Ascending aorta (tissue), 2 donors: Measurements from ENCODE around the gene UQCRC1. TPM values are rescaled to one million over a fixed set of nuclear protein-coding genes. Genes with fewer than 3 reads are reported as not detected.

Experiments
- DNase-seq, 2 donors: peaks; one replicate each; pipeline ENCODE4 v3.0.0-alpha.2; 2019; ENCODE audit warnings: low spot score in 2 of 2
- H3K27ac ChIP-seq, 2 donors: fragments of 200-600 bp; sonication (generic); one replicate each; pipeline ENCODE4 v1.5.1; 2016 to 2017; ENCODE audit warnings: mild to moderate bottlenecking in 1 of 2
- H3K27me3 ChIP-seq: fragments of 200-600 bp; sonication (generic); one replicate; pipeline ENCODE4 v1.5.1; 2017
- H3K36me3 ChIP-seq, 2 donors: fragments of 200-600 bp; sonication (generic); one replicate each; pipeline ENCODE4 v1.5.1; 2016
- H3K4me1 ChIP-seq, 2 donors: fragments of 200-600 bp; sonication (generic); one replicate each; pipeline ENCODE4 v1.5.1; 2016 to 2017; ENCODE audit warnings: mild to moderate bottlenecking in 1 of 2
- H3K4me3 ChIP-seq, 2 donors: fragments of 200-600 bp; sonication (generic); one replicate each; pipeline ENCODE4 v1.5.1; 2016 to 2017; ENCODE audit warnings: mild to moderate bottlenecking in 1 of 2
- H3K9me3 ChIP-seq, 2 donors: fragments of 200-600 bp; sonication (generic); one replicate each; pipeline ENCODE4 v1.5.1; 2016
- intact Hi-C: fragments of 100-400 bp; cut with DNase I; formaldehyde crosslinking; loops from one replicate; pipeline ENCODE4 v1.15.1; 2023
- total RNA-seq: library from RNA; depleted of rRNA; stranded (reverse); fragments of >200 nt; gene quantifications from one replicate; pipeline ENCODE4 v1.1.0, GENCODE V29; 2016
- TF ChIP-seq, protein P1 (sequence below), 3 experiments: fragments of 200-600 bp in 2 of 3; fragments of 450-650 bp in 1 of 3; sonication (generic) in 2 of 3; IDR thresholded peaks; one replicate each; pipeline ENCODE4 v1.5.1; 2016 to 2019; ENCODE audit warnings: antibody characterized with exemption in 3 of 3, mild to moderate bottlenecking in 1 of 3, moderate library complexity in 1 of 3

The UQCRC1 gene
- total RNA-seq, 1 donor from 2014 or later: 193 TPM

DNA sequence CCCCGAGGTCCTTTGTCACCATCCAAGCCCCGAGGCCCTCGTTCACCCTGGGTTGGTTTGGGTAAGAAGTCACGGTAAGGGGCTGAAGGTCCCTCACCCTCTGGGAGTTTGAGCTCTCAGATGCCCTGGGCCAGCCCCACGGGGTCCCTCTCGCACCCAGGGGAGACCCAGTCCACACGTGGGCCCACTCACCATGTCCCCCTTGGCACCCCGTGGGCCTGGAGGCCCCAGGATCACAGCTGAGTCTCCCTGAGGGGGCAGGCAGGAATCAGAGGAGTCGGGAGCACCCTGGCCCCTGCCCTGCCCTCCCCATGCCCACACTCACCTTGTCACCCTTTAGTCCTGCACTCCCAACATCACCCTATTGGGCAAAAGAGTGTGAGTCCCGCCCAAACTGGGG lies 40.0 kb downstream of the UQCRC1 start:
- no peak overlapping the region for H3K4me3 ChIP-seq
- no peaks in the 10 kb centered on the region for H3K9me3 ChIP-seq
- TF ChIP-seq, protein P1, sequence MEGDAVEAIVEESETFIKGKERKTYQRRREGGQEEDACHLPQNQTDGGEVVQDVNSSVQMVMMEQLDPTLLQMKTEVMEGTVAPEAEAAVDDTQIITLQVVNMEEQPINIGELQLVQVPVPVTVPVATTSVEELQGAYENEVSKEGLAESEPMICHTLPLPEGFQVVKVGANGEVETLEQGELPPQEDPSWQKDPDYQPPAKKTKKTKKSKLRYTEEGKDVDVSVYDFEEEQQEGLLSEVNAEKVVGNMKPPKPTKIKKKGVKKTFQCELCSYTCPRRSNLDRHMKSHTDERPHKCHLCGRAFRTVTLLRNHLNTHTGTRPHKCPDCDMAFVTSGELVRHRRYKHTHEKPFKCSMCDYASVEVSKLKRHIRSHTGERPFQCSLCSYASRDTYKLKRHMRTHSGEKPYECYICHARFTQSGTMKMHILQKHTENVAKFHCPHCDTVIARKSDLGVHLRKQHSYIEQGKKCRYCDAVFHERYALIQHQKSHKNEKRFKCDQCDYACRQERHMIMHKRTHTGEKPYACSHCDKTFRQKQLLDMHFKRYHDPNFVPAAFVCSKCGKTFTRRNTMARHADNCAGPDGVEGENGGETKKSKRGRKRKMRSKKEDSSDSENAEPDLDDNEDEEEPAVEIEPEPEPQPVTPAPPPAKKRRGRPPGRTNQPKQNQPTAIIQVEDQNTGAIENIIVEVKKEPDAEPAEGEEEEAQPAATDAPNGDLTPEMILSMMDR (IDR thresholded peaks at IDR 0.05): no peak
- H3K27ac ChIP-seq: no peak overlapping the region
- no peaks in the 10 kb centered on the region for H3K4me1 ChIP-seq
- H3K36me3 ChIP-seq: no peaks in the 10 kb centered on the region
- intact Hi-C loops: no loop called here
- DNase-seq: no peak
- no peaks in the 10 kb centered on the region for H3K27me3 ChIP-seq

DNA sequence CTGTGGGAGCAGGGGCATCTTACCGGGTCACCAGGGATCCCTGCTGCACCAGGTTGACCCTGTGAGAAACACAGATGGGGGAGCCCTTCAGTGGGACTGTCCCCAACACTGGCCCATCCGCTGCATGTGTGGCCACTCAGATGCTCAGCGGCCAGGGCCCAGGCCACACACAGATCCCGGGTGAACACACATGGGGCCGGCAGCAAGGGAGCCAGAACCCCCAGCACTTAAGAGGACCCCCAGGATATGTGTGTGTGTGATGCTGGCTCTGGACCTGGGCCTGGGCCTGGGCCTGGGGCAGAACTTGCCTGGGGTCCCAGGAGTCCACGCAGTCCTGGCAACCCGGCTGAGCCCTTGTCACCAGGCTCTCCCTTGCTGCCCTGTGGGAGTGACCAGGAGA lies 41.0 kb downstream of the UQCRC1 start:
- no peak overlapping the region for H3K27ac ChIP-seq
- TF ChIP-seq, protein P1 (IDR thresholded peaks at IDR 0.05): no peak
- no peak for DNase-seq
- H3K27me3 ChIP-seq: no peaks in the 10 kb centered on the region
- H3K36me3 ChIP-seq: no peaks in the 10 kb centered on the region
- intact Hi-C loops: no loop called here
- H3K9me3 ChIP-seq: no peaks in the 10 kb centered on the region
- no peaks in the 10 kb centered on the region for H3K4me1 ChIP-seq
- no peak overlapping the region for H3K4me3 ChIP-seq

DNA sequence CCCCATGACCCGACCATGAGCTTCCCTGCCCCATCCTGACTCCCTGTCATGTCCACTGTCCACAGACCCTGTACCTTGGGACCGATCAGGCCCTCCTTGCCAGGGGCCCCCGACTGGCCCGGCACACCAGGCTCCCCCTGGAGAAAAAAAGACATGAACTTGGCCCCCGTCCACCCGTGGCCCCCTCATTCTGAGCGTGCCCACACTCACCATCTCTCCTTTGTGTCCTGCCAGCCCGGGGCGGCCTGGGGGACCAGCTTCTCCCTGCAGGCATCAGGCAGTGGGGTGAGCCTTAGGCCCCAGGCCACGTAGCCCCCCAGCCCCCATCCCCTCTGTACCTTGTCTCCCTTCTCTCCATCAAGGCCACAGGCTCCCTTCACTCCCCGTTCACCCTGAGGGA lies 41.9 kb downstream of the UQCRC1 start:
- Histone ChIP-seq H3K27ac (no peak overlapping the region), H3K4me3 (no peak overlapping the region), H3K36me3 (no peaks in the 10 kb centered on the region), H3K27me3 (no peaks in the 10 kb centered on the region), H3K9me3 (no peaks in the 10 kb centered on the region), H3K4me1 (no peaks in the 10 kb centered on the region)
- TF ChIP-seq, protein P1 (IDR thresholded peaks at IDR 0.05): no peak
- intact Hi-C loops: no loop called here
- no peak for DNase-seq

DNA sequence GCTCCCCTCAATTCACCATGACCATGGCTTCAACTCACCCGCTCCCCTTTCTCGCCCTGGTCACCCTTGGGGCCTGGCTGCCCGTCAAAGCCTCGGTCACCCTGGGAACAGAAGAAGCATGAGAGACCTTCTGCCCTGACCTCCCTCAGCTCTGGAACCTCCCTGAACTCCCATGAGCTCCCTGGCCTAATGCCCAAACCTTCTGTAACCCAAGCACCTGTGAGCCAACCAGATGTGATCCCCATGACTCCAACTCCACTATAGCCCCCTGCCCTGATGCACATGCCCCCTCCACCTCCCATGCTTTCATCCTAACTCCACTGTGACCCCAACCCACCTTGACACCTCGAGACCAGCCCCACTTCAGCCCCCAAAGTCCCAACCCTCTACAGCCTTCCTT lies 42.4 kb downstream of the UQCRC1 start:
- H3K27ac ChIP-seq: no peak overlapping the region
- no peaks in the 10 kb centered on the region for H3K36me3 ChIP-seq
- DNase-seq: no peak
- TF ChIP-seq, protein P1 (IDR thresholded peaks at IDR 0.05): no peak
- intact Hi-C loops: no loop called here
- no peak overlapping the region for H3K4me3 ChIP-seq
- no peaks in the 10 kb centered on the region for H3K27me3 ChIP-seq
- H3K9me3 ChIP-seq: no peaks in the 10 kb centered on the region
- H3K4me1 ChIP-seq: no peaks in the 10 kb centered on the region

DNA sequence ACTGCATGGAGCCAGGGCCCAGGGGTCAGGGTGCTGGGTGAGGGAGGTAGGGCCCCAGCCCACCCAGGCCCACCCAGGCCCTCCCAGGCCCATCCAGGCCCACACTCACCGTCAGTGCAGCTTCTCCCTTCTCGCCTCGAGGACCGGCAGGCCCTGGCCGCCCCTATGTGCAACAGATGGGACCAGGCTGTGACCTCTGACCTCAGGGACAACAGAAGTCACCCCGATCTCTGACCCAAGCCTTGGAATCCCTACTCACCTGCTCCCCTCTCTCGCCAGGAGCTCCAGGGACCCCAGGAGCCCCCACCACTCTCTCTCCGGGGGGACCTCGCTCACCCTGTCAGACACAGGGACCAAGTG lies 43.1 kb downstream of the UQCRC1 start:
- Histone ChIP-seq H3K4me1 (no peaks in the 10 kb centered on the region), H3K36me3 (no peaks in the 10 kb centered on the region), H3K4me3 (no peak overlapping the region), H3K9me3 (no peaks in the 10 kb centered on the region), H3K27me3 (no peaks in the 10 kb centered on the region), H3K27ac (no peak overlapping the region)
- TF ChIP-seq, protein P1 (IDR thresholded peaks at IDR 0.05): no peak
- intact Hi-C loops: no loop called here
- no peak for DNase-seq
